NCI-H82 treated with DMSO at 0.1 percent for 48 hours (cell line): Measurements from ENCODE around the gene KTN1.
A peak's percentile ranks its signal among the peaks of the same experiment; 100 is the strongest.

Experiments used
- DNase-seq: peaks from one replicate; lab custom pipeline; 2025; ENCODE audit not compliant: unreplicated experiment; lab: John Stamatoyannopoulos, UW

The KTN1 gene

DNA sequence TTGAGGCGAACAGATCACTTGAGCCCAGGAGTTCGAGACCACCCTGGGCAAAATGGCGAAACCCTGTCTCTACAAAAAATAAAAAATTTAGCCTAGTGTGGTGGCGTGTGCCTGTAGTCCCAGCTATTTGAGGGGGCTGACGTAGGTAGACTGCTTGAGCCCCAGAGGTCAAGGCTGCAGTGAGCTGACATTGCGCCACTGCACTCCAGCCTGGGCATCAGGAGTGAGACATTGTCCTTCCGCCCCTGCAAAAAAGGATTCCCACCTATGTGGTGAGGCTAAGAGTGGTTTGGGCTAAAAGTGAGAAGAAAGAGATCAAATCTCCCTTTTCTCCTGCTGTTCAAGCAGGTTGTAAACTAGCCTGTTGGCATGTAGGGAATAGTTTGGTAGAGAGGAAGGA is 5.0 kb upstream of the KTN1 start:
- DNase-seq: no peak

- DNase-seq: no peak
Measured at GRCh38 chr14:55577229-55577628, 2.8 kb upstream of the KTN1 start.

- peak; percentile 37 for DNase-seq
Measured at GRCh38 chr14:55578511-55578910, 1.5 kb upstream of the KTN1 start.

- DNase-seq: no peak
Measured at GRCh38 chr14:55580470-55581341, 699 bp downstream of the KTN1 start.

DNA sequence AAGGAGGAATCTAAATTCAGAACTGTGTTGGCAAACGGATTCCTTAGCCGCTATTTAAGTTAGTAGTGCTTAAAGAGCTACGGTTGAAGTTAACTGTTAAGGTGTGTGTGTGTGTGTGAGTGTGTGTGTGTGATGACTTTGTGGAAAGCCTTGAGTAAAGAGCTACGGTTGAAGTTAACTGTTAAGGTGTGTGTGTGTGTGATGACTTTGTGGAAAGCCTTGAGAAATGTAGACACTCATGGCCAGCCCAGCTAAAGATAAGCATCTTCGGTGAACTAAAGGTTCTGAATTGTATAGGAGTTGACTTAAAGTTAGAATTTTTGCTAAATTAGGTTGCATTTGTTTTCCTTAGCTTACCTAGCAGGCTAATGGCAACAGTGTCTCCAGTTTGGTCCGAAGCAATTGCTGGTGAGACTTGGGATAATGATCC is 1.4 kb downstream of the KTN1 start:
- DNase-seq: no peak

- DNase-seq: no peak
Measured at GRCh38 chr14:55582746-55583145, 2.7 kb downstream of the KTN1 start.

DNA sequence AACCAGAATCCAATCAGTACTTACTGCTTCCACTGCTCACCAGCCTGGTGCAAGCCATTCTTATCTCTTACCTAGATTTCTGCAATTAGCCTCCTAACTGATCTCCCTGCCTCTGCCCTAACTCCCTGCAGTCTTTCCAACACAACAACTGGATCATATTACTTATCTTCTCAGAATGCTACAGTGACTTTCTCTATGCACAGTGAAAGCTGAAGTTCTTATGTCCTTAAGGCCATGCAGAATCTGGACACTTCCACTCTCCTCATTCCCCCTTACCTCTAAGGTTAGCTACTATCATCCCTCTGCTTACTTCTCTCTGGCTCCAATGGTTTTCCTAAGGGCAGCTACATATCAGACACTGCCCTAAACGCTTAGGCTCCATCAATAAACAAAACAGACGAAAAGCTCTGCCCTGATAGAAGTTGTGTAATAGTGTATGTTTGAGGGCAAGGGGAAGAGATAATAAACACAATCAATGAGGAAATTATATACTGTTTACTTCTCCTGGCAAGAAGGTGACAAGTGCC is 4.0 kb downstream of the KTN1 start:
- DNase-seq: peak; percentile 41

DNA sequence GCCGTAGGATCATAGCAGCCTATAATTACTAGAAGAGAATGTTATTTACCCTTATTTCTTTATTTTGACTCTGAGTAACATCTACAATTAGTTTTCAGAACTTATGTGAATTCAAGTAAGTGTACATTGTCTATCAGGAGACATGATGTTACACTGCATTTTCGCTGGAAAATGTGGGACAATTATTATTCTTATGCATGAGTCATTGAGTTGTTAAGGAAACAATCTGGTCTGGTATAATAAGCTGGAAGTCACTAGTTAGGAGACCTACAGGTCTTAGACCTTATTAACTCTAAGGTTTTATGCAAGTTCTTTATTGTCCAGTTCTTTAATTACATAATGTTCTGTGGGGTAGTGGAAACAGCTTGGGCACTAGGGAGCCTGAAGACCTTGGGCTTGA is 5.8 kb downstream of the KTN1 start:
- no peak for DNase-seq

DNA sequence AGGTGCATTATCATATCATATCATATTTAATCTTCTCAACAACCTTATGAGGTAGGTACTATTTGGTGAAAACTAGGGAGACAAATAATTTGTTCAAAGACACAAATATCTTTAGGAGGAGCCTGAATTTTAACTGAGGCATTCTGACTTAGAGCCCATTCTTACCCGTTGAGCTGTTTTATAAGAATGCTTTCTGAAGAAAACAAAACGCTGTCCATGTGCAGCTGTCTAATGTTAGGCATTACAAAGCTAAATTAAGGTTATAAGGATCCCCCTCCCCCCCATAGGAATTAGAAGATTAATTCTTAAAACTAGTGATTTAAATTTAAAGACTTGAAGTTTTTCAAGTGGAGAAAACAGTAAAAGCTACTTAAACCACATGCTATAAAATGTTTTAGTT is 6.4 kb downstream of the KTN1 start:
- no peak for DNase-seq

- no peak for DNase-seq
Measured at GRCh38 chr14:55587847-55588246, 7.8 kb downstream of the KTN1 start.

GRCh38 chr14:55588259-55588699 is 8.3 kb downstream of the KTN1 start:
- no peak for DNase-seq

- no peak for DNase-seq
Measured at GRCh38 chr14:55589171-55589570, 9.2 kb downstream of the KTN1 start.

DNA sequence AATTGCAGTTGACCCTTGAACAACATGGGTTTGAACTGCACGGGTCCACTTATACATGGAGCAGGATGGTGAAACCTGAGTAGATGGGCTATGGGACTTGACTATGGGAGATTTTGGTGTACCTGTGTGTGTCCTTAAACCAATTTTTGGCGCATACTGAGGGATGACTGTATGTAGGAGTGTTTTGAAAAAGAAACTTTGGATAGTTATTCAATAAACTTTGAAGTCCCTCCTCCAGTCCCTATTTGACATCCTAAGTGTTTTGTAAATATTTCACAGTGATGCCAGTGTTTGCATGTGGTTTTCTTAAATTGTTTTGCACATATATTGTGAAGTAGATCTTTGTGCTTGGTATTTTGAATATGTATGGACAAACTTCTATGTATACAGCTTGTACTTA is 12.4 kb downstream of the KTN1 start:
- DNase-seq: no peak

- no peak for DNase-seq
Measured at GRCh38 chr14:55593698-55594097, 13.7 kb downstream of the KTN1 start.

- no peak for DNase-seq
Measured at GRCh38 chr14:55599250-55599879, 19.4 kb downstream of the KTN1 start.

DNA sequence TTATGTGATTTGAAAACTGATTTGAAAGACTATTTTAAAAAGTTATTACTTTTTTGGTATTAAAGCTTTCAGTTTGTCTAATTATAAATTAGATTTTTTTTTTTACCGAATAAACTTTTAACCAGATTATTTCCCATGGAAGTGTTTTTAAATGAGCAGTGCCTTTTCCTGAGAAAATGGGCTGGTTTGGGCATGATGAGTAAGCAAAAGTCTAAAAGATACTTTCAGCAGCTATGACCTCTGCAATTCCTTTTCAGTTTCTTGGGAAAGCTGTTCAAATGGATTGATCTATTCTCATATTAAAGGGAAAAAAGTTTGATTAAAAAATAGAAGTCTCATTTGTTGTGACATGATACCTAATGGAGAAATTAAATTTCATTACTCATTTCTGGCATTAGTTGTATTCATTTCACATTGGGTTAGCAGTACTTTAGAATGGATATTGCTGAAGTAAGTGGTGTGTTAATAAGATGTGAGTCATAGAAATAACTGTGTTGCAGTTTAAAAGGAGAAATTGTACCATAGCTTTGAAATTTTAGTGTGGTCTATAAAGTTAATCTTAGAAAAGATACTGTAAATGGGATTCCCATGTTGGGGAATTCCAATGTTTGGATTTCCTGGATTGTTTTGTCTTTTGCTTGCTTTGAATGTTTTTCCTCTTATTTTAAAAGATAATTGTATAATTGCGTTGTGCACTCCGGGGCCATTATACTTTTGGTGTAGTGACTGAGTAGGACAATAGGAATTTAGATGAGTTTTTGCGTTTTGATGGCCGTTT is 21.0 kb downstream of the KTN1 start:
- DNase-seq: no peak

GRCh38 chr14:55603401-55603953 is 23.5 kb downstream of the KTN1 start:
- DNase-seq: no peak

DNA sequence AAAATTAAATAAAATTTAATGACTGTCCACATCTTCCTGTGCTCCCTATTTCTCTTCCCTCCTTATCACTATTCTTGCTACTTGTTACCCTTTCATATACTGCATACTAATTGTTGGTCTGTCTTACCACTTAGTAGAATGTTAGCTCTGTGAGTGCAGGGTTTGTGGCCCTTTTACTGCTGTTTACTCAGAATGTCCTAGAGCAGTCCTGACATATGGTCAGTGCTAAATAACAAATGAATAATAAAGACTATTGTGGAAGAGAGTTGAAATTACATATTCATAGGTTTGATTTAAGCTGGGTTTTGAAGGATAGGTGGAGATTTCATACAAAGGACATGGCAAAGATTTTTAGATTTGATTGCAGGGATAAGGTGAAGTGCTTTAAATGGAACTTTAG is 24.5 kb downstream of the KTN1 start:
- DNase-seq: no peak

DNA sequence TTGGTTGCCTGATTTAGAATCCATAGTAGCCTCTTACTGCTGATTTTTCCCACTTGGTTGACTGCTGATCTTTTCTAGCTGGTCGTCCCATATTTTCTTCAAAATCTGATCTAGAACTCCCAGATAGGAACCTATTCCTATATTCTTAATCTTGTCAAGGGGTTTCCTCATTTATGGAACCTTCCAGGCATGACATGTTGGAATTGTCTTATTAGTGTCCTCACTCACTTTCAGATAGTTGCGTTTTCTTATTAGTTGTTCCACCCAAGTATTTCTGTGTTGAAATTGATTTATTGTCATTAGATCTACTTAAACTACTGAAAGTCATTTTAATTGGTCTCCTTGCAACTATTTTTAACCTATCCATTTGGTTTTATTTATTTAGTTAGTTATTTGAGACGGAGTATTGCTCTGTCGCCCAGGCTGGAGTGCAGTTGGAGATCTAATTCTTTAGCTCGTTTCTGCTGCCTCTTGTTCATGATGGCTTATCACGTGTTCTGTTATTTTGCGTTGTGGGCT is 25.0 kb downstream of the KTN1 start:
- no peak for DNase-seq

DNA sequence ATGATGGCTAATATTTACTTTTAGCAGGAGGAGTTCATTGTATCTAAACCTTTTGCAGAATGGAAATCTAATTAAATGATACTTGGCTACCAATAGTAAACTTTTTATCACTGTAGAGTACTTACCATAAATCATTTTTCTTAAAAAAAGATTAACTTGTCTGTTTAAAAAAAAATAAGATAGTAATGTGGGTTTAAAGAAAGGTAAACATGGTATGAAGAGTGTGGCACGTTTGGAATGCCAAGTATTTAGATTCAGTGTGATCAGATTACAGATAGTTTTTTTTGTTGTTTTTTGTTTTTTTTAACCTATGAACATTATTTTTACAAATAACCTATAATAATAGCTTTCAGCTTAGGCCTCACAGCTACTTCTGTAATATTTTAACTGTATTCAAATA is 25.8 kb downstream of the KTN1 start:
- DNase-seq: no peak

GRCh38 chr14:55607386-55607785 is 27.4 kb downstream of the KTN1 start:
- no peak for DNase-seq
